OCI-LY7 (cell line): ENCODE results near the gene COPS3.

ENCODE experiments used
- EZH2phosphoT487 ChIP-seq: fragments of 200-600 bp; sonication (generic); IDR thresholded peaks from 2 replicates; pipeline ENCODE4 v1.6.1; 2018; ENCODE audit warnings: low read depth, borderline replicate concordance, mild to moderate bottlenecking, mixed run types, antibody characterized with exemption, low read length, moderate library complexity, mixed read lengths
- TF ChIP-seq, protein P1 (sequence below): fragments of 200-600 bp; sonication (generic); conservative IDR thresholded peaks from 2 replicates; pipeline ENCODE4 v1.5.1; 2014; ENCODE audit warnings: mild to moderate bottlenecking, antibody characterized with exemption, low read length, moderate library complexity, mixed read lengths

DNA sequence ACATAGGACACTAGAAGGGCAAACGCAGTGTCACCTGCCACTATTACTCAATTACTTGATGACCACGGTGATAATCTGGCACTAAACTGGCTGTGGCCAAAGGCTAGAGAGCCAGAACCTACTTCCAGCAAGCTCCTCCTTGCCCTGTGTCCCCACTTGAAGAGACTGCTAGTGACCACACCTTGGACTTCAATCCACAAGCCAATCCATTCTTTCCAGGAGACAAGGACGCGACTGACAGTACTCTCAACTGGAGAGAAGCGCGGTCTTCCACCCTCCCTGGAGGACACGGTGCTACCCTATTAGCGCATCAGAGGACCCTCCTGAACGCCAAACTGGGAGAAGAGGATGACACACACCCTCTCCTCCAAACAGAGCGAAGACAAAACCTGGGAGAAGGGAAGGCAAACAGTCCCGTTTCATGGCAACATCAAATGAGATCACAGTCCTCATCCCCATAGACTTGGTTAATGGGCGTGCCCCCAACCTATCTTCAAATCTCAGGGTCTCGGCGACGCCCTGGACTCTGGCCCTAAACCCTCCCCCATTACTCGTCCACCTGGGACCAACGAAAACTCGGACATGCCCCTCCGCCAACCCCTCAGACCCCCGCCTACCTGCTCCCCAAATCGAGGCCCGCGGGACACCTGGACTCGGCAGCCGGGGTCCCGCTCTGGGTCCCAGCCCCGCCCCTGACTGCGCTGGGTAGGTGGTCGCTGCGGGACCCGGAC lies 44.6 kb downstream of the COPS3 start:
- TF ChIP-seq, protein P1, sequence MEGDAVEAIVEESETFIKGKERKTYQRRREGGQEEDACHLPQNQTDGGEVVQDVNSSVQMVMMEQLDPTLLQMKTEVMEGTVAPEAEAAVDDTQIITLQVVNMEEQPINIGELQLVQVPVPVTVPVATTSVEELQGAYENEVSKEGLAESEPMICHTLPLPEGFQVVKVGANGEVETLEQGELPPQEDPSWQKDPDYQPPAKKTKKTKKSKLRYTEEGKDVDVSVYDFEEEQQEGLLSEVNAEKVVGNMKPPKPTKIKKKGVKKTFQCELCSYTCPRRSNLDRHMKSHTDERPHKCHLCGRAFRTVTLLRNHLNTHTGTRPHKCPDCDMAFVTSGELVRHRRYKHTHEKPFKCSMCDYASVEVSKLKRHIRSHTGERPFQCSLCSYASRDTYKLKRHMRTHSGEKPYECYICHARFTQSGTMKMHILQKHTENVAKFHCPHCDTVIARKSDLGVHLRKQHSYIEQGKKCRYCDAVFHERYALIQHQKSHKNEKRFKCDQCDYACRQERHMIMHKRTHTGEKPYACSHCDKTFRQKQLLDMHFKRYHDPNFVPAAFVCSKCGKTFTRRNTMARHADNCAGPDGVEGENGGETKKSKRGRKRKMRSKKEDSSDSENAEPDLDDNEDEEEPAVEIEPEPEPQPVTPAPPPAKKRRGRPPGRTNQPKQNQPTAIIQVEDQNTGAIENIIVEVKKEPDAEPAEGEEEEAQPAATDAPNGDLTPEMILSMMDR = no peak
- no peak for TF ChIP-seq EZH2phosphoT487
